ENCODE measurements around the gene RNF123. TPM values are rescaled to one million over a fixed set of nuclear protein-coding genes. Genes with fewer than 3 reads are reported as not detected.

RNF123 gene
- total and polyA plus RNA-seq, 2 experiments from 2014 or later, result 14.6 to 32.5 TPM

DNA sequence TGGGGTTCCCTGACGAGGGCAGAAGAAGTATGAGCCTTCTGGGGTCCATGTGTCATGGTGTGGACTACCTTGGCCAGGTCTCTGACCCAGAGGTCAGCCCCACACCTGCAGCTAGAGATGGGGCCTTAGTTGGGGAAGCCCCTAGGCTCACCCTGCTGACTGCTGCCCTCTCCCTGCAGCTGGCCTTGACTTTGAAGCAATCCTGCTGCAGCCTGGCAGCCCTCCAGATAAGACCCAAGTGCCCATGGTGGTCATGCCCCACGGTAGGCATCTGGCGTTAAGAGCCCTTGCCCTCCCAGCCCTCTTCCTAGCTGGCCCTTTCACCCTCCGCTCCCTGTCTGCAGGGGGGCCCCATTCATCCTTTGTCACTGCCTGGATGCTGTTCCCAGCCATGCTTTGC is 7.8 kb upstream of the RNF123 start:
- Histone ChIP-seq H4K20me1 (replicated peaks; ENCODE audit: insufficient read depth) (peaks cover 2% of the 10 kb centered on the region; the same call in 1 of the 2 replicates), H3K4me2 (no peak overlapping the region), H3K4me3 (no peak overlapping the region), H3K27me3 (ENCODE audit: insufficient read depth) (no peaks in the 10 kb centered on the region), H3F3A (replicated peaks; ENCODE audit: low read depth) (no peaks in the 10 kb centered on the region), H2AFZ (no peak overlapping the region), H3K79me2 (replicated peaks; ENCODE audit: insufficient read depth) (no peaks in the 10 kb centered on the region), H3K4me1 (ENCODE audit: insufficient read depth) (no peaks in the 10 kb centered on the region), H3K9me2 (ENCODE audit: insufficient read depth) (no peaks in the 10 kb centered on the region), H3K27ac (ENCODE audit: low read depth) (no peak overlapping the region), H3K36me3 (ENCODE audit: insufficient read depth) (peaks cover 9% of the 10 kb centered on the region; the same call in 1 of the 2 replicates)
- Mint-ChIP-seq H3K27me3 (ENCODE audit: insufficient read depth, low read depth, poor library complexity) (peaks cover 2% of the 10 kb centered on the region), H3K36me3 (ENCODE audit: low read depth) (peaks cover 58% of the 10 kb centered on the region), H3K4me3 (no peak overlapping the region), H3K9me3 (no peaks in the 10 kb centered on the region), H3K27ac (no peak overlapping the region), H3K4me1 (peaks cover 4% of the 10 kb centered on the region)
- ATAC-seq (no peak), DNase-seq (ENCODE audit: low spot score) (no peak)
- TF ChIP-seq JUNB (IDR thresholded peaks at IDR 0.05; ENCODE audit: unreplicated experiment), result no peak
- TF ChIP-seq, protein P1, sequence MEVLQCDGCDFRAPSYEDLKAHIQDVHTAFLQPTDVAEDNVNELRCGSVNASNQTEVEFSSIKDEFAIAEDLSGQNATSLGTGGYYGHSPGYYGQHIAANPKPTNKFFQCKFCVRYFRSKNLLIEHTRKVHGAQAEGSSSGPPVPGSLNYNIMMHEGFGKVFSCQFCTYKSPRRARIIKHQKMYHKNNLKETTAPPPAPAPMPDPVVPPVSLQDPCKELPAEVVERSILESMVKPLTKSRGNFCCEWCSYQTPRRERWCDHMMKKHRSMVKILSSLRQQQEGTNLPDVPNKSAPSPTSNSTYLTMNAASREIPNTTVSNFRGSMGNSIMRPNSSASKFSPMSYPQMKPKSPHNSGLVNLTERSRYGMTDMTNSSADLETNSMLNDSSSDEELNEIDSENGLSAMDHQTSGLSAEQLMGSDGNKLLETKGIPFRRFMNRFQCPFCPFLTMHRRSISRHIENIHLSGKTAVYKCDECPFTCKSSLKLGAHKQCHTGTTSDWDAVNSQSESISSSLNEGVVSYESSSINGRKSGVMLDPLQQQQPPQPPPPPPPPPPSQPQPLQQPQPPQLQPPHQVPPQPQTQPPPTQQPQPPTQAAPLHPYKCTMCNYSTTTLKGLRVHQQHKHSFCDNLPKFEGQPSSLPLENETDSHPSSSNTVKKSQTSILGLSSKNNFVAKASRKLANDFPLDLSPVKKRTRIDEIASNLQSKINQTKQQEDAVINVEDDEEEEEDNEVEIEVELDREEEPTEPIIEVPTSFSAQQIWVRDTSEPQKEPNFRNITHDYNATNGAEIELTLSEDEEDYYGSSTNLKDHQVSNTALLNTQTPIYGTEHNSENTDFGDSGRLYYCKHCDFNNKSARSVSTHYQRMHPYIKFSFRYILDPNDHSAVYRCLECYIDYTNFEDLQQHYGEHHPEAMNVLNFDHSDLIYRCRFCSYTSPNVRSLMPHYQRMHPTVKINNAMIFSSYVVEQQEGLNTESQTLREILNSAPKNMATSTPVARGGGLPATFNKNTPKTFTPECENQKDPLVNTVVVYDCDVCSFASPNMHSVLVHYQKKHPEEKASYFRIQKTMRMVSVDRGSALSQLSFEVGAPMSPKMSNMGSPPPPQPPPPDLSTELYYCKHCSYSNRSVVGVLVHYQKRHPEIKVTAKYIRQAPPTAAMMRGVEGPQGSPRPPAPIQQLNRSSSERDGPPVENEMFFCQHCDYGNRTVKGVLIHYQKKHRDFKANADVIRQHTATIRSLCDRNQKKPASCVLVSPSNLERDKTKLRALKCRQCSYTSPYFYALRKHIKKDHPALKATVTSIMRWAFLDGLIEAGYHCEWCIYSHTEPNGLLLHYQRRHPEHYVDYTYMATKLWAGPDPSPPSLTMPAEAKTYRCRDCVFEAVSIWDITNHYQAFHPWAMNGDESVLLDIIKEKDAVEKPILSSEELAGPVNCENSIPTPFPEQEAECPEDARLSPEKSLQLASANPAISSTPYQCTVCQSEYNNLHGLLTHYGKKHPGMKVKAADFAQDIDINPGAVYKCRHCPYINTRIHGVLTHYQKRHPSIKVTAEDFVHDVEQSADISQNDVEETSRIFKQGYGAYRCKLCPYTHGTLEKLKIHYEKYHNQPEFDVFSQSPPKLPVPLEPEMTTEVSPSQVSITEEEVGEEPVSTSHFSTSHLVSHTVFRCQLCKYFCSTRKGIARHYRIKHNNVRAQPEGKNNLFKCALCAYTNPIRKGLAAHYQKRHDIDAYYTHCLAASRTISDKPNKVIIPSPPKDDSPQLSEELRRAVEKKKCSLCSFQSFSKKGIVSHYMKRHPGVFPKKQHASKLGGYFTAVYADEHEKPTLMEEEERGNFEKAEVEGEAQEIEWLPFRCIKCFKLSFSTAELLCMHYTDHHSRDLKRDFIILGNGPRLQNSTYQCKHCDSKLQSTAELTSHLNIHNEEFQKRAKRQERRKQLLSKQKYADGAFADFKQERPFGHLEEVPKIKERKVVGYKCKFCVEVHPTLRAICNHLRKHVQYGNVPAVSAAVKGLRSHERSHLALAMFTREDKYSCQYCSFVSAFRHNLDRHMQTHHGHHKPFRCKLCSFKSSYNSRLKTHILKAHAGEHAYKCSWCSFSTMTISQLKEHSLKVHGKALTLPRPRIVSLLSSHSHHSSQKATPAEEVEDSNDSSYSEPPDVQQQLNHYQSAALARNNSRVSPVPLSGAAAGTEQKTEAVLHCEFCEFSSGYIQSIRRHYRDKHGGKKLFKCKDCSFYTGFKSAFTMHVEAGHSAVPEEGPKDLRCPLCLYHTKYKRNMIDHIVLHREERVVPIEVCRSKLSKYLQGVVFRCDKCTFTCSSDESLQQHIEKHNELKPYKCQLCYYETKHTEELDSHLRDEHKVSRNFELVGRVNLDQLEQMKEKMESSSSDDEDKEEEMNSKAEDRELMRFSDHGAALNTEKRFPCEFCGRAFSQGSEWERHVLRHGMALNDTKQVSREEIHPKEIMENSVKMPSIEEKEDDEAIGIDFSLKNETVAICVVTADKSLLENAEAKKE (CRISPR knock-in tag; IDR thresholded peaks at IDR 0.05), result no peak

DNA sequence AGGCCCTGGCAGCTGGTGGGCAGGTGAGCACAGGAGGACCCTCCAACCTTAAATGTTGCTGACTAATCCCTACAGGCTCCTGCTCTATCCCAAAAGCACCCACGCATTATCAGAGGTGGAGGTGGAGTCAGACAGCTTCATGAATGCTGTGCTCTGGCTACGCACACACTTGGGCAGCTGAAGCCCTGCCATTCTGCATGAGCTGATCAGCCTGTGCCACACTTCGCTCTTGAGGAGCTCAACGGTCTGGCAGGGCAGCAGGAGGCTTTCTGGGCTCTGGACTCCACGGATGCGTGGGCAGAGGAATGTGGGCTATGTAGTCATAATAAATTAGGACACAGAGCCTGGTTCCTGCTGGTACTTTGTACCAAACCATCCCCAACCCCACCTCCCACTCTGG is 6.2 kb upstream of the RNF123 start:
- Mint-ChIP-seq H3K27ac (no peak overlapping the region), H3K36me3 (ENCODE audit: low read depth) (peaks cover 45% of the 10 kb centered on the region), H3K4me3 (no peak overlapping the region), H3K27me3 (ENCODE audit: insufficient read depth, low read depth, poor library complexity) (peaks cover 7% of the 10 kb centered on the region), H3K9me3 (no peaks in the 10 kb centered on the region), H3K4me1 (peaks cover 9% of the 10 kb centered on the region)
- no peak for DNase-seq (ENCODE audit: low spot score)
- no peak overlapping the region for H3K4me2 ChIP-seq
- no peaks in the 10 kb centered on the region for H3K4me1 ChIP-seq (ENCODE audit: insufficient read depth)
- H4K20me1 ChIP-seq (replicated peaks; ENCODE audit: insufficient read depth), result no peaks in the 10 kb centered on the region; the same call in 1 of the 2 replicates
- H3K27ac ChIP-seq (ENCODE audit: low read depth), result no peak overlapping the region
- no peak overlapping the region for H3K4me3 ChIP-seq
- H3K27me3 ChIP-seq (ENCODE audit: insufficient read depth), result no peaks in the 10 kb centered on the region
- H3K9me2 ChIP-seq (ENCODE audit: insufficient read depth), result no peaks in the 10 kb centered on the region
- H3F3A ChIP-seq (replicated peaks; ENCODE audit: low read depth), result no peaks in the 10 kb centered on the region
- no peak overlapping the region for H2AFZ ChIP-seq
- H3K79me2 ChIP-seq (replicated peaks; ENCODE audit: insufficient read depth), result no peaks in the 10 kb centered on the region
- peaks cover under 1% of the 10 kb centered on the region; the same call in 1 of the 2 replicates for H3K36me3 ChIP-seq (ENCODE audit: insufficient read depth)
- ATAC-seq, result no peak
- TF ChIP-seq ZNF331 (CRISPR knock-in tag; IDR thresholded peaks at IDR 0.05; ENCODE audit: low read depth), result no peak
- no peak for TF ChIP-seq ZNF114 (CRISPR knock-in tag; IDR thresholded peaks at IDR 0.05)
- TF ChIP-seq, protein P1 (CRISPR knock-in tag; IDR thresholded peaks at IDR 0.05), result no peak
- TF ChIP-seq JUNB (IDR thresholded peaks at IDR 0.05; ENCODE audit: unreplicated experiment), result no peak

Data from GM23338 (cell line).